A673 (cell line): Measurements from ENCODE around the gene RICTOR. TPM values are rescaled to one million over a fixed set of nuclear protein-coding genes. Genes with fewer than 3 reads are reported as not detected.

Source experiments
- BruUV-seq: library from RNA; stranded (reverse); fragments of 400-500 nt; replicated peaks from 2 replicates; lab custom pipeline; 2021; lab: Mats Ljungman, UMichigan
- CTCF ChIA-PET: fragments of 300-600 bp; sonication (Branson Sonifier 250); formaldehyde crosslinking; loops from one replicate; lab custom pipeline; 2022; ENCODE audit warnings: antibody characterized with exemption; lab: Charles Lee
- POLR2A ChIA-PET: fragments of 300-600 bp; sonication (Branson Sonifier 250); formaldehyde crosslinking; loops from one replicate; lab custom pipeline; 2022; ENCODE audit warnings: antibody characterized with exemption; ENCODE audit not compliant: low non-redundant PET; lab: Charles Lee
- DNase-seq: peaks from one replicate; pipeline ENCODE4 v3.0.0-alpha.2; 2015; ENCODE audit warnings: low spot score
- H3K27ac ChIP-seq: fragments of 200-600 bp; sonication (generic); 2 replicates; pipeline ENCODE4 v1.5.1; 2016; ENCODE audit warnings: mixed run types, low read depth, mild to moderate bottlenecking, mixed read lengths, antibody characterized with exemption, low read length; ENCODE audit not compliant: poor library complexity, severe bottlenecking
- H3K27me3 ChIP-seq: fragments of 200-600 bp; sonication (generic); replicated peaks from 2 replicates; pipeline ENCODE4 v1.6.1; 2017; ENCODE audit warnings: mixed run types, low read depth, mild to moderate bottlenecking, mixed read lengths, antibody characterized with exemption, low read length; ENCODE audit not compliant: insufficient read depth, poor library complexity
- H3K36me3 ChIP-seq: fragments of 200-600 bp; sonication (generic); 2 replicates; pipeline ENCODE4 v1.6.1; 2016; ENCODE audit warnings: mixed run types, mild to moderate bottlenecking, mixed read lengths, antibody characterized with exemption, low read length; ENCODE audit not compliant: insufficient read depth, poor library complexity, severe bottlenecking
- H3K4me1 ChIP-seq: fragments of 200-600 bp; sonication (generic); 2 replicates; pipeline ENCODE4 v1.6.1; 2017; ENCODE audit warnings: mixed run types, mild to moderate bottlenecking, mixed read lengths, antibody characterized with exemption, low read length; ENCODE audit not compliant: insufficient read depth, poor library complexity, severe bottlenecking
- H3K4me3 ChIP-seq: fragments of 200-600 bp; sonication (generic); 2 replicates; pipeline ENCODE4 v1.5.1; 2016; ENCODE audit warnings: low read depth, mixed run types, mild to moderate bottlenecking, mixed read lengths, low read length; ENCODE audit not compliant: poor library complexity, severe bottlenecking
- H3K9me3 ChIP-seq: fragments of 200-600 bp; sonication (generic); 2 replicates; pipeline ENCODE4 v1.6.1; 2016; ENCODE audit warnings: mixed run types, low read depth, mild to moderate bottlenecking, mixed read lengths, antibody characterized with exemption, low read length; ENCODE audit not compliant: poor library complexity, severe bottlenecking
- CTCF ChIP-seq: fragments of 300-800, 200-600 bp; sonication (generic); conservative IDR thresholded peaks from 2 replicates; pipeline ENCODE4 v1.5.1; 2017; ENCODE audit warnings: low read depth, mild to moderate bottlenecking, antibody characterized with exemption, low read length, moderate library complexity, mixed read lengths
- EZH2 ChIP-seq: fragments of 200-600 bp; sonication (generic); IDR thresholded peaks from 2 replicates; pipeline ENCODE4 v1.6.1; 2017; ENCODE audit warnings: borderline replicate concordance, low read depth, mild to moderate bottlenecking, mixed read lengths, antibody characterized with exemption, low read length; ENCODE audit not compliant: poor library complexity, severe bottlenecking
- intact Hi-C: fragments of 100-400 bp; cut with micrococcal nuclease; formaldehyde crosslinking; loops from one replicate; pipeline ENCODE4 v1.10.0; 2022; ENCODE audit not compliant: unreplicated experiment
- total RNA-seq: library from RNA; stranded (reverse); gene quantifications from 2 replicates; pipeline ENCODE4 v1.2.3, GENCODE V29; 2021

Gene RICTOR
- total RNA-seq, 1 experiment from 2014 or later = 23.3 TPM

- BruUV-seq = no TSS peak
- H3K36me3 ChIP-seq = no peaks in the 10 kb centered on the region
- POLR2A ChIA-PET = no interaction called here
- intact Hi-C loops = no loop called here
- H3K9me3 ChIP-seq = no peaks in the 10 kb centered on the region
- H3K27ac ChIP-seq = no peak overlapping the region
- no peak overlapping the region for H3K4me3 ChIP-seq
- H3K4me1 ChIP-seq = no peaks in the 10 kb centered on the region
- TF ChIP-seq EZH2 (no peak), CTCF (no peak)
- CTCF ChIA-PET = no interaction called here
- DNase-seq = no peak
- peaks cover 4% of the 10 kb centered on the region for H3K27me3 ChIP-seq
Observed at GRCh38 chr5:39114155-39114554, 40.0 kb upstream of the RICTOR start.

- Histone ChIP-seq H3K4me1 (no peaks in the 10 kb centered on the region), H3K9me3 (no peaks in the 10 kb centered on the region), H3K27me3 (no peaks in the 10 kb centered on the region), H3K4me3 (no peak overlapping the region), H3K36me3 (no peaks in the 10 kb centered on the region), H3K27ac (no peak overlapping the region)
- ChIA-PET POLR2A (no interaction called here), CTCF (no interaction called here)
- BruUV-seq = no TSS peak
- no peak for DNase-seq
- TF ChIP-seq CTCF (no peak), EZH2 (no peak)
- intact Hi-C loops = no loop called here
Observed at GRCh38 chr5:39113354-39113953, 39.3 kb upstream of the RICTOR start.

- DNase-seq = no peak
- H3K4me1 ChIP-seq = no peaks in the 10 kb centered on the region
- H3K4me3 ChIP-seq = no peak overlapping the region
- no peaks in the 10 kb centered on the region for H3K36me3 ChIP-seq
- ChIA-PET CTCF (no interaction called here), POLR2A (no interaction called here)
- no TSS peak for BruUV-seq
- no peak overlapping the region for H3K27ac ChIP-seq
- no peaks in the 10 kb centered on the region for H3K27me3 ChIP-seq
- TF ChIP-seq EZH2 (no peak), CTCF (no peak)
- intact Hi-C loops = no loop called here
- H3K9me3 ChIP-seq = no peaks in the 10 kb centered on the region
Observed at GRCh38 chr5:39109606-39110005, 35.4 kb upstream of the RICTOR start.
